ENCODE measurements around the gene SNAI1.
"Not testable (repeated sequence)": the region's sequence is repeated elsewhere in the genome, so short reads cannot be mapped to it uniquely, and the experiment has no call there.

SNAI1 gene

DNA sequence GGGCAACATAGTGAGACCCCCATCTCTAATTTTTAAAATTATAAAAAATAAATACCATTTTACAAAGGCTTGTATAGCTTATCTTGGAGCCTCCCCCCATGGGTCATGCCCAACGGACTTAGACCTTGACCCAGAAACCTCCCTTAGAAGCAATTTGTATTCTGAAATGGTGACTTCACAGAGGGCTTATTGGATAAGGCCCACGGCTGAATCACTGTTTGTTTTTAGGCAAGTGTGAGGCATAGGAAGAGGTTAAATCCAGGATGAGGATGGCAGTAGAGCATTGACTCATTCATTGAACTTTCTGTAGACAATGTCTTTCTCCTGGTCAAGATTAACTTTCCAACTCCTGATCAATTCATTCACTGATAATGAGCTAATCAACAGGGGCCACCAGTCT, 6.2 kb upstream of the SNAI1 start:
- WGBS (ENCODE audit: extremely low coverage, insufficient coverage, low lambda C conversion rate), result no CpG with 5 or more reads among the region's 2 CpGs

DNA sequence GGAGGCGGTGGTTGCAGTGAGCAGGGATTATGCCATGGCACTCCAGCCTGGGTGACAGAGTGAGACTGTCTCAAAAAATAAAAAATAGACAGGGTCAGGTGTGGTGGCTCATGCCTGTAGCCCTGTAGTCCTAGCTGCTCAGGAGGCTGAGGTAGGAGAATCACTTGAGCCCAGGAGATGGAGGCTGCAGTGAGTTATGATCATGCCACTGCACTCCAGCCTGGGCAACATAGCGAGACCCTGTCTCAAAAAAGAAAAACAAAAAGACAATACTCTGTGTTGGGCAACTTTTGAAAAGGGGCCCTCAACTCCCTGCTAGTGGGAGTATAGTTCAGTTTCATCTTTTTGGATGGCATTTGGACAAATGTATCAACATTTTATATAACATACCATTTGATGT, 5.0 kb upstream of the SNAI1 start:
- not testable (repeated sequence) for H4K5ac ChIP-seq (ENCODE audit: low read length); H3K18ac ChIP-seq (ENCODE audit: low read length); H3K56ac ChIP-seq (ENCODE audit: low read length); H3K27me3 ChIP-seq (ENCODE audit: insufficient read depth, low read length, poor library complexity); H3K36me3 ChIP-seq (ENCODE audit: control insufficient read depth, insufficient read depth, low read length); H3K23ac ChIP-seq (ENCODE audit: low read length); H3K4me1 ChIP-seq (ENCODE audit: control insufficient read depth, low read depth, low read length); H3K79me2 ChIP-seq (ENCODE audit: control insufficient read depth, insufficient read depth, low read length); H2BK15ac ChIP-seq (replicated peaks; ENCODE audit: low read depth); H3K27ac ChIP-seq (ENCODE audit: low read depth, low read length); H3K4me2 ChIP-seq (ENCODE audit: low read length); H3K79me1 ChIP-seq (ENCODE audit: low read length); H2AK5ac ChIP-seq (ENCODE audit: low read length); H2BK5ac ChIP-seq (ENCODE audit: low read length); H3K4ac ChIP-seq (ENCODE audit: low read depth, low read length); H3K4me3 ChIP-seq (ENCODE audit: low read length); H3K9ac ChIP-seq (ENCODE audit: low read length); H2BK120ac ChIP-seq (ENCODE audit: low read depth, low read length); DNase-seq; H4K8ac ChIP-seq (ENCODE audit: low read depth, low read length)
- WGBS (ENCODE audit: extremely low coverage, insufficient coverage, low lambda C conversion rate), result no CpG with 5 or more reads among the region's 2 CpGs

More for the DNA sequence above, 6.2 kb upstream of the SNAI1 start:
- H3K23ac ChIP-seq (ENCODE audit: low read length), result no peak overlapping the region
- DNase-seq, result no peak
- H3K36me3 ChIP-seq (ENCODE audit: control insufficient read depth, insufficient read depth, low read length), result no peaks in the 10 kb centered on the region
- H3K4me2 ChIP-seq (ENCODE audit: low read length), result no peak overlapping the region
- no peak overlapping the region for H3K4me3 ChIP-seq (ENCODE audit: low read length)
- no peak overlapping the region for H3K9ac ChIP-seq (ENCODE audit: low read length)
- H2BK120ac ChIP-seq (ENCODE audit: low read depth, low read length), result no peak overlapping the region
- no peak overlapping the region for H3K56ac ChIP-seq (ENCODE audit: low read length)
- no peaks in the 10 kb centered on the region for H3K79me2 ChIP-seq (ENCODE audit: control insufficient read depth, insufficient read depth, low read length)
- no peaks in the 10 kb centered on the region for H3K79me1 ChIP-seq (ENCODE audit: low read length)
- H3K18ac ChIP-seq (ENCODE audit: low read length), result no peak overlapping the region
- H3K4me1 ChIP-seq (ENCODE audit: control insufficient read depth, low read depth, low read length), result peaks cover 4% of the 10 kb centered on the region
- no peak overlapping the region for H2AK5ac ChIP-seq (ENCODE audit: low read length)
- H2BK15ac ChIP-seq (replicated peaks; ENCODE audit: low read depth), result no peak overlapping the region
- H3K4ac ChIP-seq (ENCODE audit: low read depth, low read length), result no peak overlapping the region
- H4K8ac ChIP-seq (ENCODE audit: low read depth, low read length), result no peak overlapping the region
- no peak overlapping the region for H3K27ac ChIP-seq (ENCODE audit: low read depth, low read length)
- H4K5ac ChIP-seq (ENCODE audit: low read length), result no peak overlapping the region
- no peak overlapping the region for H2BK5ac ChIP-seq (ENCODE audit: low read length)
- H3K27me3 ChIP-seq (ENCODE audit: insufficient read depth, low read length, poor library complexity), result no peaks in the 10 kb centered on the region

DNA sequence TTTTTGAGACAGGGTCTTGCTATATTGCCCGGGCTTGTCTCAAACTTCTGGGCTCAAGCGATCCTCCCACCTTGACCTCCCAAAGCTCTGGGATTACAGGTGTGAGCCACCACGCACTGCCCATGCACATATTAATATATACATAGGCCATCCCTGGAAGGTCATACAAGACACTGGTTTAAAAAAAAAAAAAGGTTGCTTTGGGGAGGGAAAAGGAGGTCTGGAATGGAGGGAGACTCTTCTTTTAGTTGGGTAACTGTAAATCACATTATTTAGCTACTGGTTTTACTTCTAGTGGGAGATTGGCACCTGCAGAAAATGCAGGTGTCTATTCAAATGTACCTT, 4.1 kb upstream of the SNAI1 start:
- Histone ChIP-seq H2BK15ac (replicated peaks; ENCODE audit: low read depth) (no peak overlapping the region), H3K23ac (ENCODE audit: low read length) (no peak overlapping the region), H3K27ac (ENCODE audit: low read depth, low read length) (no peak overlapping the region), H3K79me2 (ENCODE audit: control insufficient read depth, insufficient read depth, low read length) (peaks cover 8% of the 10 kb centered on the region), H3K9ac (ENCODE audit: low read length) (no peak overlapping the region), H3K36me3 (ENCODE audit: control insufficient read depth, insufficient read depth, low read length) (no peaks in the 10 kb centered on the region), H3K4me3 (ENCODE audit: low read length) (no peak overlapping the region), H3K4ac (ENCODE audit: low read depth, low read length) (no peak overlapping the region), H4K8ac (ENCODE audit: low read depth, low read length) (no peak overlapping the region), H3K79me1 (ENCODE audit: low read length) (peaks cover 3% of the 10 kb centered on the region), H3K4me2 (ENCODE audit: low read length) (no peak overlapping the region), H2AK5ac (ENCODE audit: low read length) (no peak overlapping the region), H2BK5ac (ENCODE audit: low read length) (no peak overlapping the region), H2BK120ac (ENCODE audit: low read depth, low read length) (no peak overlapping the region), H3K56ac (ENCODE audit: low read length) (no peak overlapping the region), H3K4me1 (ENCODE audit: control insufficient read depth, low read depth, low read length) (peaks cover 4% of the 10 kb centered on the region), H3K18ac (ENCODE audit: low read length) (no peak overlapping the region), H3K27me3 (ENCODE audit: insufficient read depth, low read length, poor library complexity) (no peaks in the 10 kb centered on the region), H4K5ac (ENCODE audit: low read length) (no peak overlapping the region)
- no CpG with 5 or more reads among the region's 3 CpGs for WGBS (ENCODE audit: extremely low coverage, insufficient coverage, low lambda C conversion rate)
- DNase-seq, result no peak

DNA sequence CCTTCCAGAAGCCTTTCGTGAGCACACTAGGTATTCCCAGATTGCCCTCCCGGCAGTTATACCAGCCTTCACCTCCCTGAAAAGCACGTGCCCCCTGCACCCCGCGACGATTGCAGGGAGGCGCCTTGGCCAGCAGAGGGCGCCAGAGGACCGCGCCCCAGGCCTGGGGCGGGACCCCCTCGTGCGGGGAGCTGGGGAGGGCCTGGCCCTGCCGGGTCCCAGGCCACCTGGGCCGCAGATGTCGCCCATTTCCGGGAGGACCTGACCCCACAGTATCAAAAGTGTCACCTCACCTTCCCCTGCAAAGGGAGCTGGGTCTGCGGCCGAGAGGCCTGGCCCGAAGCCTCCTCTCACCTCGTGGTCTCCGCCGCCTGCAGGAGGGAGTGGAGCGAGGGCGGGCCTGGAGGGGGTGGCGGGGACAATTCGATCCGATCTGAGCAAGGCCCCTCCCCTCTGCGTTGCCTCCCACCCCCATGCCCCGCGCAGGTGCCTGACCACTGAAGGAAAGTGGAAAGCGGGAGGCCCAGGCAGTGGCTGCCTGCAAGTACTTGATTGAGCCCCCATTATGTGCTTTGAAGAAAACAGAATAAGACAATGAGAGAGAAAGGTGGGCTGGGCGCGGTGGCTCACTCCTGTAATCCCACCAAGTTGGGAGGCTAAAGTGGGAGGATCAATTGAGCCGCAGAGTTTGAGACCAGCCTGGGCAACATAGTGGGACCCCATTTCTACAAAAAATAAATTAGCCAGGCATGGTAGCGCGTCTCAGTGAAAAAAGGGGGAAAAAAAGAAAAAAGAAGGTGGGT, 3.5 kb upstream of the SNAI1 start:
- Histone ChIP-seq H3K79me1 (ENCODE audit: low read length) (peaks cover 3% of the 10 kb centered on the region), H4K8ac (ENCODE audit: low read depth, low read length) (no peak overlapping the region), H3K56ac (ENCODE audit: low read length) (peak overlapping the region; percentile 94), H2BK15ac (replicated peaks; ENCODE audit: low read depth) (no peak overlapping the region), H3K4ac (ENCODE audit: low read depth, low read length) (no peak overlapping the region), H3K4me2 (ENCODE audit: low read length) (peak overlapping the region; percentile 91), H3K79me2 (ENCODE audit: control insufficient read depth, insufficient read depth, low read length) (peaks cover 14% of the 10 kb centered on the region), H3K4me1 (ENCODE audit: control insufficient read depth, low read depth, low read length) (peaks cover 6% of the 10 kb centered on the region), H3K36me3 (ENCODE audit: control insufficient read depth, insufficient read depth, low read length) (no peaks in the 10 kb centered on the region), H3K23ac (ENCODE audit: low read length) (peak overlapping the region; percentile 66), H2AK5ac (ENCODE audit: low read length) (no peak overlapping the region), H2BK5ac (ENCODE audit: low read length) (peak overlapping the region; percentile 88), H4K5ac (ENCODE audit: low read length) (no peak overlapping the region), H3K4me3 (ENCODE audit: low read length) (peak overlapping the region; percentile 17), H3K9ac (ENCODE audit: low read length) (peak overlapping the region; percentile 75), H3K18ac (ENCODE audit: low read length) (no peak overlapping the region), H3K27me3 (ENCODE audit: insufficient read depth, low read length, poor library complexity) (no peaks in the 10 kb centered on the region), H3K27ac (ENCODE audit: low read depth, low read length) (no peak overlapping the region), H2BK120ac (ENCODE audit: low read depth, low read length) (no peak overlapping the region)
- peak; percentile 85 for DNase-seq
- WGBS (ENCODE audit: extremely low coverage, insufficient coverage, low lambda C conversion rate), result no CpG with 5 or more reads among the region's 37 CpGs

DNA sequence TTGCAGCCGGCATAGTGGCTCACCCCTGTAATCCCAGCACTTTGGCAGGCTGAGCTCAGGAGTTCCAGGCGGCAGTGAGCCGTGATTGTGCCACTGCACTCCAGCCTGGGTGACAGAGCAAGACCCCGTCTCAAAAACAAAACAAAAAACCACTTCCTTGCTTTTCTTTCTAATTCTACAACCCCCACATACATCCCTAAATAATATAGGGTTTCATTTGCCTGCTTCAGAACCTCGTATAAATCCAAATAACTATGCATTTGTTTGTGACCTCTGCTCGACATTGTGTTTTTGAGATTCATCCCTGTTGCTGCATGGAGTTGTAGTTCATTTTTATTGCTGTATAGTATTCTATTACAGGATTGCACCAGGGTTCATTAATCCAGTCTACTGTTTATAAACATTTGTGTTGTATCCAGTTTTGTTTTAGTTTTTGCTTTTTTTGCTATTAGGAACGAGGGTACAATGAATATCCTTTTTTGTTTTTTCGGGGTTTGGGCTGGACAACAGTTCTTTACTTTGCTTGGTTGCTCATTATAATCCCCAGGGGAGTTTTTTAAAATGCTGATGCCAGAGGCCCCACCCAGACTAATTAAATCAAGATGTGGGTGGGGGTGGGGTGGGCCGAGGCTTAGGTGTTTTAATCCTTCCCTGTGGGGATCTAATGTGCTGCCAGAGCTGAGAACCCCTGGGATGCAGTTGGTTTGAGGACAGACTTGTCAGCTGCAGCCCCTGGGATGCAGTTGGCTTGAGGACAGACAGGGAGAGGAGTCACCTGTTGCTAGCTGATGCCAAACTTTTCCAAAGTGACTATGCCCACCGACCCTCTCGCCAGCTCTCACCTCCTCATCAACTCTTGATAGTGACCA, 2.4 kb upstream of the SNAI1 start:
- Histone ChIP-seq H3K27ac (ENCODE audit: low read depth, low read length) (no peak overlapping the region), H3K4me1 (ENCODE audit: control insufficient read depth, low read depth, low read length) (peaks cover 6% of the 10 kb centered on the region), H3K23ac (ENCODE audit: low read length) (no peak overlapping the region), H3K4ac (ENCODE audit: low read depth, low read length) (no peak overlapping the region), H3K79me1 (ENCODE audit: low read length) (peaks cover 3% of the 10 kb centered on the region), H2BK15ac (replicated peaks; ENCODE audit: low read depth) (no peak overlapping the region), H3K79me2 (ENCODE audit: control insufficient read depth, insufficient read depth, low read length) (peaks cover 26% of the 10 kb centered on the region), H3K4me2 (ENCODE audit: low read length) (no peak overlapping the region), H3K27me3 (ENCODE audit: insufficient read depth, low read length, poor library complexity) (no peaks in the 10 kb centered on the region), H3K9ac (ENCODE audit: low read length) (no peak overlapping the region), H2BK5ac (ENCODE audit: low read length) (no peak overlapping the region), H4K8ac (ENCODE audit: low read depth, low read length) (no peak overlapping the region), H2BK120ac (ENCODE audit: low read depth, low read length) (no peak overlapping the region), H3K18ac (ENCODE audit: low read length) (no peak overlapping the region), H2AK5ac (ENCODE audit: low read length) (no peak overlapping the region), H3K4me3 (ENCODE audit: low read length) (no peak overlapping the region), H3K36me3 (ENCODE audit: control insufficient read depth, insufficient read depth, low read length) (no peaks in the 10 kb centered on the region), H4K5ac (ENCODE audit: low read length) (no peak overlapping the region), H3K56ac (ENCODE audit: low read length) (peak overlapping the region; percentile 38)
- no peak for DNase-seq
- WGBS (ENCODE audit: extremely low coverage, insufficient coverage, low lambda C conversion rate), result 100% methylated on average over 2 of the region's 11 CpGs
